ENCODE measurements around the gene ACBD3. TPM values are rescaled to one million over a fixed set of nuclear protein-coding genes. Genes with fewer than 3 reads are reported as not detected.

Gene ACBD3
- total RNA-seq, 4 donors from 2014 or later: 24.1 to 36.3 (median 32.8) TPM

DNA sequence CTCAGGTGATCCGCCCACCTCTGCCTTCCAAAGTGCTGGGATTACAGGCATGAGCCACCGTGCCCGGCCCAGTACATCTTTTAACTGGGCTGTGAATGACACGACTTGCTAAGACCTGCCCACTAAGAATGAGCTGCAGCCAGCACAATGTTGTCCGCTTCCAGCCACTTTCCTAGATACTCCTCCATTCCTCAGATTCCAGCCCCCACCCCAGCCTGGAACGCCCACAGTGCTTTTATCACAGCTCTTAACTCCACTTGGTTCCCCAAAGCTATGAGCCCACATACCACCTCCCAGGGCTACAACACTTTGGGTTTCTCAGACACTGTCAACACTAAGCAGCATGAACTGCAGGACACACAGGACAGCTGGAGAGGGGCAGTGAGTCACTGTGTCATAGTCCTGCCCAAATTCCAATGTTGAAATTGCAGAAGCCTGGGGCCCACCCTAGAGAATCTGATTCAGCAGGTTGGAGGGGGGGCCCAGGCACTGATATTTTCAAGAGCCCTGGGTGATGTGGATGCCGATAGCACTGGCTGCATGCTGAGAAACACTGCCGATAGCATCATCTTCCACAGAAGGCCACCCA lies 58.0 kb downstream of the ACBD3 start:
- Histone ChIP-seq H3K9me3 (no peaks in the 10 kb centered on the region), H3K27me3 (no peaks in the 10 kb centered on the region), H3K4me1 (peaks cover 6 to 36% (median 19%) of the 10 kb centered on the region in 4 donors), H3K36me3 (no peaks in the 10 kb centered on the region), H3K4me3 (peak overlapping the region in 2 of 4 donors; percentile 2 to 24), H3K27ac (peak overlapping the region; percentile 72 to 92 (median 80))
- DNase-seq: peak in 2 of 3 donors; percentile 15 to 41
- no peak for TF ChIP-seq CTCF (IDR thresholded peaks at IDR 0.05)
- no peak for TF ChIP-seq POLR2A (IDR thresholded peaks at IDR 0.05)

DNA sequence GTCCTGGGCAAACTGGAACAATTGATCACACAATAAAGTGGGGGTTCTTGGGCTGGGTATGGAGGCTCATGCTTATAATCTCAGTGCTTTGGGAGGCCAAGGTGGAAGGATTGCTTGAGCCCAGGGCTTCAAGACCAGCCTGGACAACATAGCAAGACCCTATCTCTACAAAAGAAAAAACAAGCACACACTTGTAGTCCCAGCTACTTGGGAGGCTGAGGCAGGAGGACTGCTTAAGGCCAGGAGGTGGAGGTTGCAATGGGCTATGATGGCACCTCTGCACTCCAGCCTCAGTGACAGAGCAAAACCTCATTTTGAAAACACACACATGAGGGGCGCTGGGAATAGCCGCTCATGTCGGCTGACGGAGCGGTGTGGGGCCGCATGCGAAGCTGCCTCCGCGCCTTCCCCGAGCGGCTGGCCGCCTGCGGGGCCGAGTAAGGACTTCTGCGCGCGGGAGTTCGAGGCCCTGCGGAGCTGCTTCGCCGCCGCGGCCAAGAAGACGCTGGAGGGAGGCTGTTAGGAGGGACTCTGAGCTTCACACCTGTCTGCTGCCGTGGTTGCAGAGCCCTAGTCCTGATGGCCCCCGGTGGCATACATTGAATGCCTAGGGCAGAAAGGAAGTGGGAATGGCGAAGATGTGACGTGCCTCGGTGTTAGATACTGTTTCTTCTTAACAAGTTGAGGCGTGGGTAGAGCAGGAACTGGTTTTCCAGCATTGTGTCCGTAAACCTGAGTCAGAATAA lies 59.5 kb downstream of the ACBD3 start:
- Histone ChIP-seq H3K9me3 (no peaks in the 10 kb centered on the region), H3K4me1 (peaks cover 0 to 41% (median 15%) of the 10 kb centered on the region in 4 donors), H3K36me3 (no peaks in the 10 kb centered on the region), H3K27me3 (no peaks in the 10 kb centered on the region), H3K4me3 (peak overlapping the region in 1 of 4 donors; percentile 6), H3K27ac (peak overlapping the region; percentile 72 to 92 (median 80))
- peak; percentile 39 to 59 (median 50) for DNase-seq
- TF ChIP-seq CTCF (IDR thresholded peaks at IDR 0.05) (no peak), POLR2A (IDR thresholded peaks at IDR 0.05) (no peak)

GRCh38 chr1:226125831-226126230 lies 60.7 kb downstream of the ACBD3 start:
- peak in 1 of 3 donors; percentile 19 for DNase-seq
- H3K4me3 ChIP-seq: no peak overlapping the region
- TF ChIP-seq POLR2A (IDR thresholded peaks at IDR 0.05): no peak
- TF ChIP-seq CTCF (IDR thresholded peaks at IDR 0.05): no peak
- H3K36me3 ChIP-seq: no peaks in the 10 kb centered on the region
- peaks cover 0 to 46% (median 20%) of the 10 kb centered on the region in 4 donors for H3K4me1 ChIP-seq
- peak overlapping the region in 1 of 4 donors; percentile 31 for H3K27ac ChIP-seq
- H3K9me3 ChIP-seq: no peaks in the 10 kb centered on the region
- H3K27me3 ChIP-seq: no peaks in the 10 kb centered on the region

DNA sequence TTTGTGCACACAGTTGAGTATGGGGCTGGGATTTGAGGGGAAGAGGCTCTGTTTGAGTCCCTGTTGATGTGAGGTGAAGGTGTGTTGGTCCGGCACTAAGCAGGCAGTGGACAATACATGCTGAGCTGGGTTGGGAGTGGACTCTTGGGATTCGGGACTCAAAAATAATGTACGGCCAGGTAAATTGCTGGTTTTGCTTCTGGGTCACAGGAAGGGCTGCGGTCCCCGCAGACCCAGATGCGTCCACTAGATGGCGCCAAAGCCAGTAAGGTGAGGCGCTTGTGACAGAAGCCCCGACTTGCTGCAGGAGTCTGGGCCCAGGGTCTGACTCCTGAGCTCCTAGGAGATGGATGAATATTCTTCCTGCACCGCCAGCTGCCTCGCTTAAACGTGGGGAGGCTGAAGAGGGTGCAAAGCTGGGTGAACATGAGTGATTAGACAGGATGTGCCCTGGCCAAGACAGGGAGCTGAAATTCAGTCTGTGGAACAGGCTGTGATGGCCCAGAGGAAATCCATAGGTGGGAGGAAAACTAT lies 61.4 kb downstream of the ACBD3 start:
- peaks cover 0 to 49% (median 22%) of the 10 kb centered on the region in 4 donors for H3K4me1 ChIP-seq

More for the DNA sequence above, 61.4 kb downstream of the ACBD3 start:
- H3K9me3 ChIP-seq: no peaks in the 10 kb centered on the region
- DNase-seq: peak; percentile 92 to 97 (median 92)
- no peaks in the 10 kb centered on the region for H3K27me3 ChIP-seq
- TF ChIP-seq CTCF (IDR thresholded peaks at IDR 0.05) (peak; percentile 88 to 98 (median 96)), POLR2A (IDR thresholded peaks at IDR 0.05) (no peak)
- no peaks in the 10 kb centered on the region for H3K36me3 ChIP-seq
- H3K27ac ChIP-seq: peak overlapping the region in 2 of 4 donors; percentile 31 to 98
- H3K4me3 ChIP-seq: peak overlapping the region in 1 of 4 donors; percentile 20

Measured in Peyer's patch (tissue), 4 donors.